DMS 273 (cell line): ENCODE measurements around the gene SLC38A3.
"Not testable (repeated sequence)": the region's sequence is repeated elsewhere in the genome, so short reads cannot be mapped to it uniquely, and the experiment has no call there.

Experiments
- DNase-seq: peaks from one replicate; lab custom pipeline; 2025; ENCODE audit not compliant: unreplicated experiment; lab: John Stamatoyannopoulos, UW

SLC38A3 gene

DNA sequence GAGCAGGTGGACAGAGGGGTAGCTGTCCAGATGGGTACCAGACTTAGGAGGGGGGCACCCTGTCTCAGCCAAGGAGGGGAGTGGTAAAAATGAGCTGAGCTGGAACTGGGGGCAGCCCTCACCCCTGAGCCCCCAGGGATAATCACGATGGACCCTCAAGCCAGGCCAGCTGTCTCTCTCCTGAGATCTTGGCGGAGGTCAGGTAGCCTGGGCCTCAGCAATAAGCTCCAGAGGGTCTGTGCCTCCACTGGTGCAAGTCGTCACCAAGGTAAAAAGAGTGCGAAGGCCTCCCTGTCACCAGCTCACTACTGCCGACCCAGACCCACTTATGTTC lies 5.1 kb downstream of the SLC38A3 start:
- no peak for DNase-seq

DNA sequence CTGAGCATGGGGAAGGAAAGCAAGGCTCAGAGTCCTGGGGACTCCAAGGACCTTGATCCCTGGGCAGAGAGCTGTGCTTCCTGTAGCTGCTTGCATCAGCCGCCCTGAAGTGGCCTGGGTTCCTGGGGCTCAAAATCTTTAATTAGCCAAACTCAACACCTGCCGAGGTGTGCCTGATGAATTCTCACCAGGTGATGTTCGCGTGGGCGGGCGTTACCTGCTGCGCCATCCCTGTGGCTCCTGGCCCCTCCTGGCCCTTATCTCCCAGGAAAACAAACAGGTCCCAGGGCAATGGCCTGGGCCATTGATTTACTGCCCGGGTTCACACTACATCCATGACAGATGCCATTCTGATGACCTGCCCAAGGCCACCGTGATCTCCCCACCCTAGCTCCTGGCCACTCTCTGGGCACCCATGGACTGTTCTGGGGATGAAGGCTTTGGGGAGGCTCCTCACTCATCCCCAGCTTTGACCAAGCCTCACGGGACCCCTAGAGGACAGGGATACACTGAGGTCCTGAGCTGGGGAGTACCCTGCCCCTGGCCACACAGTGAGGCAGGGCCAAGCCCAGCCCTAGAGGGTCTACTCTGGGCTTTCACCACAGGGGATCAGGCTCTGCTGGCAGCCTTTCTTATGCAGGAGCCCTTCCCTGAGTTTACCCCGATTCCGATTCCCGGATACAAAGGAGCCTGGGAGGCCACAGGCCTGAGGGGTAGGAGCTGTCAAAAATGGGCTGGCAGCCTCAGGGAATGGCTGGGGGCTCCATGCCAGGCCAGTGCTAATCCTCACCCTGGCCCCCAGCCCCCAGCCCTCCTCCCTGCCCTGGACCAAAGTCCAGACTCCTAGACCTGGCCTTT lies 5.7 kb downstream of the SLC38A3 start:
- no peak for DNase-seq

DNA sequence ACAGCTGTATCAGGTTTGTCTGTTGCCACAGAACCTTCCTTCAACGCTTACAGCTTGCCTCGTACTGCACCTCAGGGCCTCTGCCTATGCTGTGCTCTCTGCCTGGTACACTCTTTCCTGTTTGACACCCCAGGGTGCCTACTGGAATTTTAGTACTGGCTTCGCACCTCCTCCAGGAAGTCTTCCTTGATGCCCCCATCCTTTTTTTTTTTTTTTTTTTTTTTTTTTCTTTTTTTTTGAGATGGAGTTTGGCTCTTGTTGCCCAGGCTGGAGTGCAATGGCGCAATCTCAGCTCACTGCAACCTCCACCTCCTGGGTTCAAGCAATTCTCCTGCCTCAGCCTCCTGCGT lies 6.3 kb downstream of the SLC38A3 start:
- not testable (repeated sequence) for DNase-seq

DNA sequence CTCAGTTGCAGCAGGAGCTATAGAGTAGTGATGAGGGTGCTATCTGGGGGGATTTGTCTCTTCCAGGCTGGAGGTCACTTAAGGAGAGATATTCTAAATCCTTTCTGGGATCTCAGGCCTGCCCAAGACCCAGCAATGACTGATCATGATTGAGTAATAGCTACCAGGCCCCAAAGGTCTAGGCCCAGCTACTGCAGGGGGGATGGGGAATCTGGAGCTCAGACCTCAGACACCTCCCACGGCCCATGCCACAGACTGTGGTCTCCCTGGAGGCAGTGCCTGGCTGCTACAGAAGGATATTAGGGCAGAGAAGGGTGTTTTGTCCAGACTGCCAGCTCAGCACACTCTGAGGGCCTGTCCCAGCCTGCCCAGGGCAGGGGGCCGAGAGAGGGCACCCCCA lies 6.9 kb downstream of the SLC38A3 start:
- no peak for DNase-seq

DNA sequence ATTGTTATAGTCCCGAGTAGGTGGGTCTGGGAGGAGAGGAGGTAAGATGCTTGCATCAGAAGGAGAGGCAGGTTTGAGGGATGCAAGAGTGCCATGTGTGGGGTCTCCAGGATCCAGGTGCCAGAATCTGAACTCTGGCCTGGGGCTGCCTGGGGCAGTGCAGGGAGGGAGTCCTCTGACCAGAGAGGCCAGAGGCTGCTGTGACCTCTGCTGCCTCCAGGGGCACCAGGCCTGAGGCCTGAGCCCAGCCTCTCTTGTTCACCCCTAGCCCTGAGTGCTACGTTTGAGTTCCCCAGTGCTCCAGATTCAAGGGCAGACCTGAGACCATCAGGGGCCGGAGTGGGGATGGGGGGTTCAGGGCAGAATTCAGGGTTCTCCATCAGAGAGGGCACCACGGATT lies 7.4 kb downstream of the SLC38A3 start:
- no peak for DNase-seq

DNA sequence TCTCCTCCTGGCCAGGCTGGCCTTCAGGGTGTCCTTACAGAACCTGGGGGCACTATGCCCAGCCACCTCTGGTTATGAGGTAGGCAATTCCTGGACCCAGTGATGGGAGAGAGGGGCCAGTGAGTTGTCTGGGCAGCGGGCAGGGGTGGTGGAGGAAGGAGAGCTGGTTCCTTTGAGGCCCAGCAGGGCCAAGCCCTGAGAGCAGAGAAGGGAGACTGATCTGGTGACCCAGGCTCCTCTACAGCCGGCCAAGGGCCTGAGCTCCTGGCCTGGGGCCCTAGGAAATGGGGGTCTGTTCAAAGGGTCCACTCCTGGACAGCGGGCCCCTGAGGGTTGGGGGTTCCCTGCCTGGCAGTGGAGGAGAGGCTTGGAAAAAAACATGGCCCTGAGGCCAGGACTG lies 7.9 kb downstream of the SLC38A3 start:
- DNase-seq = no peak

DNA sequence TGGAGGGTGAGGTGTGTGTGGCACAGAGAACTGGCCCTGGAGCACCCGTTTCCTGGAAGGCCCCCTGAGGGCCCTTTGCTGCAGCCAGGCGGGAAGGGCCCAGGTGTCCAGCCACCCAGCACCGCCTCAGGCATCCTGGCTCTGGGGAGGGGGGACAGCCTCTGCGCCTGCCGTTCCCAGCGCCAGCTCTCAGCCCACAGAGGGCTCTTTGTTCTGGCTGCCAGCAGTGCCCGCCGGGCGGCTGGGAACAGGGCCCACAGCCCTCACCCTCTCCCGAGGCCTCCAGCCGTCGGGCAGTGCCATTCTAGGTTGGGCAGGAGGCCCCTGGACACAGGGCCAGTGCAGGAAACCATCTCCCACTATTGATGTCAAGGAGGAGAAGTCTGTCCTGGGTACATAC lies 8.3 kb downstream of the SLC38A3 start:
- DNase-seq = no peak

DNA sequence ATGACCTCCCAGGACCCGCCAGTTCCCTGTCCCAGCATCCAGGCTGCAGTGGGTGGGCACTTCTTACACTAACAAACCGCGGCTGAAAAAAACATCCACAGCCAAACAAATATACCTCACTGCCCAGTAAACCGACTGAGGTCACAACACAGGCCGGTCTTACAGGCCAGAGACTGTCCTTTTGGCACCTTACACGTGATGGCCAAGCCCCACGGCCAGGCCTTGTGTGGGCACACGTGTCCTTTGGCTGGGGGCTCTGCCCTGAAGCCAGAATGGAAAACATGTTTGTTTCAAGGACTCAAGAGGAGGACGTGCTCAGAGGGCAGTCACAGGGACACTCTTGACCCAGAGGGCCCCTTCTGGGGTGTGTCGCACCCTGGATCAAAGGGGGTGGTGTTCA lies 9.8 kb downstream of the SLC38A3 start:
- DNase-seq = no peak

DNA sequence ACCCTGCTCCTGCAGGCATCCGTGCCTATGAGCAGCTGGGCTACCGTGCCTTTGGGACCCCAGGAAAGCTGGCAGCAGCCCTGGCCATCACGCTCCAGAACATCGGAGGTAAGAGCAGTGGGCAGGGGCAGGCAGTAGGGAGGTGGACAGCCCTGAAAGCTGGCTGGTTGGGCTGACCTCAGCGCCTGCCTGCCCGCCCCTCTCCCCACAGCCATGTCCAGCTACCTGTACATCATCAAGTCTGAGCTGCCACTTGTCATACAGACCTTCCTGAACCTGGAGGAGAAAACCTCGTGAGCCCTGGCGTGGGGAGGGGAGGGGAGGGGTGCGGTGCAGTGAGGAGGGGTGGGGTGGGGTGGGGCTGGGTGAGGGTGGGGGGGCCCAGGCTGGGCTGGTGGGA lies 10.5 kb downstream of the SLC38A3 start:
- no peak for DNase-seq

DNA sequence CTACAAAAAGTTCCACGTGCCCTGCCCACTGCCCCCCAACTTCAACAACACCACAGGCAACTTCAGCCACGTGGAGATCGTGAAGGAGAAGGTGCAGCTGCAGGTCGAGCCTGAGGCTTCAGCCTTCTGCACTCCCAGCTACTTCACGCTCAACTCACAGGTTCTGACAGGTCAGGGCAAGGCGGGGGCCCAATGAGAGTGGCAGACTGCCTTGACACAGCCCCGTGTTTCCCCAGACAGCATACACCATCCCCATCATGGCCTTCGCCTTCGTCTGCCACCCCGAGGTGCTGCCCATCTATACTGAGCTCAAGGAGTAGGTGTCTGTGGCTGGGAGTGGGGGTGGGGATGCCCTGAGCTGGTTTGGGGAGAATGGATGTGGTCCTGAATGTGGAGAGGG lies 12.6 kb downstream of the SLC38A3 start:
- DNase-seq = no peak

DNA sequence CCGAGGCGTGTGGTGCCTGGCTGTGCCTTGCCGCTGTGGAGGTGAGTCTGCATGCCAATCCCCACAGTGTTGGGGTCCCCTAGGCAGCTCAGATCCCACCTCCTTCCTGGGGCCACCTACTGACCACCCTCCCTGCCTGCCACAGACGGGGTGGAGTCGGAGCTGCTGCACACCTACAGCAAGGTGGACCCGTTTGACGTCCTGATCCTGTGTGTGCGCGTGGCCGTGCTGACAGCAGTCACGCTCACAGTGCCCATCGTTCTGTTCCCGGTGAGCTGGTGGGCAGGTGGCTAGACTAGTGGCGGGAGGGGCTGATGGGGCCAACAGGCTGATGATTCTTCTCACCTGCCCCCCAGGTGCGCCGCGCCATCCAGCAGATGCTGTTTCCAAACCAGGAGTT lies 13.4 kb downstream of the SLC38A3 start:
- DNase-seq = no peak

DNA sequence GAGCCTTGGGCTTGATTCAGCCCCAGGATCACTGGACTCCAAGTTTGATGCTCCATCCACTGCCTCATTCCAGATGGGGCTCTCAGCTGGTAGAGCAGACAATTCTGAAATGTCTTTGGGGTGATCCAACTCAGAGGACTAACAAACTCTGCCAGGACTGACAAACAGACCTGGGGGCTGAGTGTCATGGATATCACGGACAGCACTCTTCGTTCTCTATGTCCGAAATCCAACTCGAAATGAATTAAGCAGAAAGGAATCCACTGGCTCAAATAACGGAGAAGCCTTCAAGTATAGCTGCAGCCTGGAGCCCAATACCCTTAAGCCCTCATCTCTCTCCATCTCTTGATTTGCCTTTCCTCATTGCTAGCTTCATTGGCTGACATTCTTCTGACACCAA lies 14.2 kb downstream of the SLC38A3 start:
- DNase-seq = no peak

DNA sequence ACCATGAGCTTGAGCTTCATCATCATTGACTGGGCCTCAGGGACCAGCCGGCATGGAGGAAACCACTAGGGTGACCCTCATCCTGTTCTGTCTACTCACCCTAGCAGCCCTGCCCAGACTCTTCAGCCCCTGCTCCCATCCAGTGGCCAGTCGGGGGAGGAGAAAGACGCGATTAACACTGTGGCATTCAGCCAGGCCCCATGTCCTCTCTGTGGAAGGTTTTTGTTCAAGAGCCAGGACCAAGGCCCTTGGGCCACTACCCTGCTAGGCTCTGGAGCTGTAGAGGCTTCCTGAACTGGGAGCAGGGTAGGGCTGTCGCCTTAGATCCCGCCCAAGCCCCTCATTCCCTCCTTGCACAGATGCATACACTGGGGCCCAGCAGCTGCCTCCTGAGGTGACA lies 15.0 kb downstream of the SLC38A3 start:
- DNase-seq = no peak

DNA sequence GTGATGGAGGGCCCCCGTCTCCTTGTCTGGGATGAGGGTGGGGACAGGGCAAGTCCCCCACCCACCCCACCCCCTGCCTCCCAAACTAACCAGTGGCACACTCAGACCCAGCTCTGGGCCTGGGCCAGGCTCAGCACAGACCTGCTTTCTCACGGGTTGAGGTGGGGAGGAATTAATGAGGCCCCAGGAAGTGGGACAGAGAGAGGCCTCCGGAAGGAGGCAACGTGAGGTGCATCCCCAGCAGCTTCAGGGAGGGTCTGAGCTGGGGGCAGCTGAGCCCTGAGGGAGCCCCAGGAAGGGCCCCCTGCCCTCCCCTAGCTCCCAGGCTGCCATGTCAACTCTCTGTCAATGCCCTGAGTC lies 16.0 kb downstream of the SLC38A3 start:
- DNase-seq = no peak

DNA sequence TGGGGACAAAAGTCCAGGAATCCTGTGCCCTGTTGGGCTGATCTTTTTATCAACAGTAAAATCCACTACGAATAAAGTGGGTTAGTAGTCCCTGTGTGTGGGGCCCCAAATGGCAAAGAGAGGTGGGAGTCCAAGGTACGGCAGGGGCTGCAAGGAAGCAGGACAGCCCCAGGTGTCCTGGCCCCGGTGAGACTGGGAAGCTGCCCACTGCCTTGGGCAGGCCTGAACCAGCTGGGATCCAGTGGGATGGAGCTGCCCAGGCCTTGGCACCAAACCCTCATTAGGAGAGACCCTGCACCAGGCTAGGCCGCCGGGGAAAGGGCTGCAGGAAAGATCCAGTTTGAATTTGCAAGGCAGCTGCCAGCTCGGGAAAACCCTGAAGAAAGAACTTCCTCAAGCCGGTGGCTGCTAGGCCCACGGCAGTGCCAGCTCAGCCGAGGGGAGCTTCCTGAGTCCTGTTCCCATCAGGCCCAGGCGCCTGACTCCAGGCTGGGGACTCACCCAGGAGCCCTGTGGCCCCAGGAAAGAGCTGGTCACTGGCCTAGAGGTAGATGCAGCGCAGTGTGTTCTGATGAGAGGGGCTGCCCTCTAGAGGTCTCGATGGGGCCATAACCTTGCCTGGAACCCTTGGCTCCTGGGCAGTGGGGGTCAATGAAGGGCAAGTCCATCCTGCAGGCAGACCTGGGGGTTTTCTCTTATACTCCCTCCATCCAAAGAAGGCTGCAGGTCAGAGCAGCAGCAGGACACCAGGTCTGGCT lies 16.5 kb downstream of the SLC38A3 start:
- DNase-seq = no peak

DNA sequence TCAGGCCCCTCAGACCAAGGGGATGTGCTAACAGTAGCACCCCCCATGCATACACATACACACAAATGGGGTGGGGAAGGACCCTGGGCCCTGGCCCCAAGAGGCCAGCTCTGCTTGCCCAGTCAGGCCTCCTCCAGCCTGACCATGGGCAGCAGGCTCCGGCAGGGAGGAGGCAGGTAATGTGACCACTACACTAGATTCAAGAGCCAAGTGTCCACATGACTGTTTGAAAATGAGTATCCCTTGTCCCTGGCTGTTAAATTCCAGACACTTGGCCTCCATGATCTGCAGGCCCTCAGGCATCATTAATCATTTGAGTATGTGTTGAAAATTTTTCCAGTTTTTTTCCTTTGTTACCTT lies 17.1 kb downstream of the SLC38A3 start:
- no peak for DNase-seq

DNA sequence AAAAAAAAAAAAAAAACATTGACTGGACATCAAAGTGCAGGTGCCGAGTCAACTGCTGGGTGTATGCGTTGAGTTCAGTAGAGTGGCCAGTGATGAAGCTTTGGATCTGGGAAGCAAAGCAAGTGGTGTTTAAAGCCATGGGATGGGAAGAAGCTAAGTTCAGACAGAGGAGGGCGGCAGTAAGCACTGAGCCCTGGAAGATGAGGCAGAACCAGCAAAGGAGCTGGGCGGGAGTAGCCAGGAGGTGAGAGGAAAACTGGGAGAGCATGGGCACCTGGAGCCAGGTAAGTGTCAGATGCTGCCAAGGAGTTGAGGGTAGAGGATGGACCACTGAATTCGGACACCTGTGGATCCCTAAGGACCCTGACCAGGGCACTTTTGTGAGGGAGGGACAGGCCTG lies 19.6 kb downstream of the SLC38A3 start:
- DNase-seq = no peak

DNA sequence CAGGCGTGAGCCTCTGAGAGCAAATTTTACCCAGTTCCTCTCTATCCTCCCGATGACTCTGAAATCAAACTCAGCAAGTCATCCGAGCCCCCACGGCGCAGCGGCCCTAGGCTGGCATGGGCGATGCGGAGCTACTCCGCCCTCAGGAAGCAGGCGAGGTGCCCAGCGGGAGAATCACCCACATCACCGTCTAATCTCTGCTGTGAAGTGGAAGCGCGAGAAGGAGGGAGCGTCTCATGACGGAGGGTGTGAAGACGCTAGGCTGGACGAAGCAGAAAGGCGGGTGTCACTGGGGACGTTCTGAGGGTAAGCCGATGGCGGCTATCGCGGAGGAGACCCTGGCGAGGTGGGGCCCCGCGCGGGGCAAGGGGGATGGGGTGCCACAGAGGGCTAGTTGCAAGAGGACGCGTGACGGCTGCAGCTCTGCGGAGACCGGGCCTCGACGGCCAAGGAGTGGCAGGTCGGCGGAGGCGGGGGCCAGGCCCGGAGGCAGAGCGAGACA lies 21.9 kb downstream of the SLC38A3 start:
- DNase-seq = peak; percentile 65

DNA sequence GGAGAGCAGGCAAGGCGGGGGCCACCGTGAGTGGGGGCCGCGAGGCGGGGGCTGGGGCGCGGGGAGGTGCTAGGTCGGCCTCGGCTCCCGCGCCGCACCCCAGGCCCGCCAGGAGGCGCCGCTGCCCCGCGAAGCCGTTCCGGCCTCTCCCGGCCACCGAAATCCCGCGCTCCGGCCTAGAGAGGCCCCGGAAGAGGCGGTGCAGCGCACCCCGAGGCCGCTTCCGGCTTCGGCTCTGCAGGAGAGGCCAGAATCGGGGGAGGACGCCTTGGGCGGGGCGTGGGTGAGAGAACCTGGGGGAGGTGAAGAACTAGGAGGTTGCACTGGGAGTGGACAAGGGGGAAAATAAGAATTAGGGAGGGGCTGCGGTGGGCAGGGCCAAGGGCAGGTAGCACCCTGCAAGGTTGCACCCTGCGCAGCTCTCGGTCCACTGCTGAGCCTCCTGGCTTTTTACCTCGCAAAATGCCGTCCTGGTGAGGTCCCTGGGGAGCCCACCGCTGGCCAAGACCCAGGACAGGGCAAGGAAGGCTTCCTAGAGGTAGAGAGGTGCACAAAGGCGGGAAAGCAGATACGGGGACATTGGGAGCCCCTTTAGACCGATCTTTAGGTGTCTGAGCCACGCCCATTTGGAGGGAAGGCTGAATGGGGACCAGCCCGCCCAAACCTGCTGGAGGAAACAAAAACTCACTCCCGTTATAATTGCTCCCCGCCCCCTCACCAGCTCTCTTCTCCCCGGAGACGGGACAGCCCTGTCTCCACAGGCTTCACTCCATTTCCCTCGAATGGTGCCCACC lies 22.5 kb downstream of the SLC38A3 start:
- DNase-seq = peak; percentile 95

DNA sequence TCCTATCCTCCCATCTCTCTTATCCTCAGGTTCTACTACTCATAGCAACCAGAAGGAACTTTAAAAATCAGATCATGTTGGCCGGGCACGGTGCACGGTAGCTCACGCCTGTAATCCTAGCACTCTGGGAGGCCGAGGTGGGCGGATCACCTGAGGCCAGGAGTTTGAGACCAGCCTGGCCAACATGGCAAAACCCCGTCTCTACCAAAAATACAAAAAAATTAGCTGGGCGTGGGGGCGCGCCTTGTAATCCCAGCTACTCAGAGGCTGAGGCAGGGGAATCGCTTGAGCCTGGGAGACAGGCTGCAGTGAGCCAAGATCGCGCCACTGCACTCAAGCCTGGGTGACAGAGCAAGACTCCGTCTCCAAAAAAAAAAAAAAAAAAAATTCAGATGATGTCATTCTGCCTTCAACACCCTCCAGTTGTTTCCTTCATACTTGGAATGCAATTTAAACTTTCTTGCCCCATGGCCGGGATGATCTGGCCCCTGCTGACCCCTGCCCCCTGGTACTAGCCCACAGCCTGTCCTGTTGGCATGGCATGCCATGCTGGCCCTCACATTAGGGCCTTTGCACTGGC lies 23.2 kb downstream of the SLC38A3 start:
- not testable (repeated sequence) for DNase-seq

DNA sequence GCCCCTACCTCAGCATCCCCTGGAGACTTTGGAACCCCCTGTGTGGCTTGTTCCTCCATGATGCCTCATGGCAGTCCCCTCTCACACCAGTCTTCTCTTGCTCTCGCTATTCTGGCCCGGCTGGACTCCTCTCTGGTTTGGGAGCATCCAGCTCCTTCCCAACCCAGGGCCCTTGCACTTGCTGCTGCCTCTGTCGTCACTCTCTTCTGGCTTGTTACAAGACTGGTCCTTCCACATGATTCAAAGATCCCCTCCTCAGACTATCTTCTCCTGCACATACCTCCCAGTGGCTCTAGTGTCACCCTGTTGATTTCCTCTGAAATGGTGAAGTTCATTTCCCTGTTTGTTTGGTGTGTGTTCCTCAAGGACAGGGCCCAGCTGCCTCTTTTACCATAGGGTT lies 24.4 kb downstream of the SLC38A3 start:
- DNase-seq = no peak
